ENCODE results near the gene PANK1. TPM values are rescaled to one million over a fixed set of nuclear protein-coding genes. Genes with fewer than 3 reads are reported as not detected.

Gene PANK1
- total RNA-seq, 1 donor from 2014 or later = 38.0 TPM

- no peak overlapping the region for H2AFZ ChIP-seq (replicated peaks)
- DNase-seq (ENCODE audit: low spot score) = no peak
- H3K9ac ChIP-seq = no peak overlapping the region
- H3F3A ChIP-seq (ENCODE audit: low read depth) = no peaks in the 10 kb centered on the region
- H3K27me3 ChIP-seq = no peaks in the 10 kb centered on the region
- TF ChIP-seq EZH2phosphoT487 (IDR thresholded peaks at IDR 0.05) = no peak
- TF ChIP-seq, protein P1, sequence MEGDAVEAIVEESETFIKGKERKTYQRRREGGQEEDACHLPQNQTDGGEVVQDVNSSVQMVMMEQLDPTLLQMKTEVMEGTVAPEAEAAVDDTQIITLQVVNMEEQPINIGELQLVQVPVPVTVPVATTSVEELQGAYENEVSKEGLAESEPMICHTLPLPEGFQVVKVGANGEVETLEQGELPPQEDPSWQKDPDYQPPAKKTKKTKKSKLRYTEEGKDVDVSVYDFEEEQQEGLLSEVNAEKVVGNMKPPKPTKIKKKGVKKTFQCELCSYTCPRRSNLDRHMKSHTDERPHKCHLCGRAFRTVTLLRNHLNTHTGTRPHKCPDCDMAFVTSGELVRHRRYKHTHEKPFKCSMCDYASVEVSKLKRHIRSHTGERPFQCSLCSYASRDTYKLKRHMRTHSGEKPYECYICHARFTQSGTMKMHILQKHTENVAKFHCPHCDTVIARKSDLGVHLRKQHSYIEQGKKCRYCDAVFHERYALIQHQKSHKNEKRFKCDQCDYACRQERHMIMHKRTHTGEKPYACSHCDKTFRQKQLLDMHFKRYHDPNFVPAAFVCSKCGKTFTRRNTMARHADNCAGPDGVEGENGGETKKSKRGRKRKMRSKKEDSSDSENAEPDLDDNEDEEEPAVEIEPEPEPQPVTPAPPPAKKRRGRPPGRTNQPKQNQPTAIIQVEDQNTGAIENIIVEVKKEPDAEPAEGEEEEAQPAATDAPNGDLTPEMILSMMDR (IDR thresholded peaks at IDR 0.05) = no peak
- TF ChIP-seq EZH2 (IDR thresholded peaks at IDR 0.05) = no peak
- H3K27ac Mint-ChIP-seq = no peak overlapping the region
- H3K4me3 Mint-ChIP-seq = no peak overlapping the region
- H4K20me1 ChIP-seq (ENCODE audit: low read depth) = no peaks in the 10 kb centered on the region
- no peak overlapping the region for H3K27ac ChIP-seq
- no peak overlapping the region for H3K4me3 ChIP-seq
- no peaks in the 10 kb centered on the region for H3K36me3 ChIP-seq
- H3K4me1 Mint-ChIP-seq = no peaks in the 10 kb centered on the region
- H3K36me3 Mint-ChIP-seq = peaks cover 5% of the 10 kb centered on the region
- no peak overlapping the region for H3K4me2 ChIP-seq
- H3K4me1 ChIP-seq = no peaks in the 10 kb centered on the region
- no peaks in the 10 kb centered on the region for H3K9me3 Mint-ChIP-seq
- peaks cover 2% of the 10 kb centered on the region for H3K27me3 Mint-ChIP-seq (ENCODE audit: insufficient read depth, low read depth)
- H3K79me2 ChIP-seq (ENCODE audit: low read depth) = no peaks in the 10 kb centered on the region
- no peaks in the 10 kb centered on the region for H3K9me3 ChIP-seq (ENCODE audit: low read depth)
Measured at GRCh38 chr10:89652806-89653370, 7.8 kb upstream of the PANK1 start.

DNA sequence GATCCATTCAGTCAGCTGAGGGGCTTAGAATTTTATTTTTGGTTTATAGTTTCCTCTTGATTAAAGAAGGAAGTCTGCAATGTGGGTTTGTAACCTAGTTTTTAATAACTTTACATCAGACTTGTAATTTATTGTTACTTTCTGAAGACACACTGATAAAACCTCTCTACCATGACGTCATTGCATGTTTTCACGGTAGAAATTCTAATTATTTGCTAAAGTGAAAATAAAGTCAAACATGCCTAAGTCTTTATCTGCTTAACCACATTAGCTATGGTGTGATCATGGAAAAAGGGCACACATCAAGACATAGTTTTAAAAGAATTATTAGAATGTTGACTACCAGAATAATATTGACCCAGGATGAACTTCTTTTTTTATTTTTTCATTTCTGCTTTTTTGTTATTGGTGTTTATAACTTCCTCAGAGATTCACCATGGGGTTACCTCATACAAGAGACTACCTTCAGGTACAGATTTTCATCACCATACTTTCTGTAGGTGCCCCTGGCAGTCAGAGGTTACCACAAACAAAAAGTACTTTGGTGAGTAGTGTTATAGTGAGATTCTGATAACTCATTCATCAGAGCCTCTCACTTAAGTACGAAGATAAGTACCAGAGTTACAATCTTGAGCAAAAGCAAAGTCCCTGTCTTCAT is 7.0 kb upstream of the PANK1 start:
- Mint-ChIP-seq H3K27me3 (ENCODE audit: insufficient read depth, low read depth) (peaks cover 2% of the 10 kb centered on the region), H3K36me3 (peaks cover 5% of the 10 kb centered on the region), H3K9me3 (no peaks in the 10 kb centered on the region), H3K4me3 (no peak overlapping the region), H3K4me1 (peaks cover 6% of the 10 kb centered on the region), H3K27ac (no peak overlapping the region)
- H3F3A ChIP-seq (ENCODE audit: low read depth) = no peaks in the 10 kb centered on the region
- TF ChIP-seq, protein P1 (IDR thresholded peaks at IDR 0.05) = no peak
- TF ChIP-seq EZH2 (IDR thresholded peaks at IDR 0.05) = no peak
- no peak for TF ChIP-seq EZH2phosphoT487 (IDR thresholded peaks at IDR 0.05)
- H3K4me3 ChIP-seq = no peak overlapping the region
- H3K27me3 ChIP-seq = no peaks in the 10 kb centered on the region
- no peak overlapping the region for H2AFZ ChIP-seq (replicated peaks)
- no peaks in the 10 kb centered on the region for H3K9me3 ChIP-seq (ENCODE audit: low read depth)
- DNase-seq (ENCODE audit: low spot score) = no peak
- no peak overlapping the region for H3K4me2 ChIP-seq
- H3K27ac ChIP-seq = no peak overlapping the region
- no peaks in the 10 kb centered on the region for H3K79me2 ChIP-seq (ENCODE audit: low read depth)
- no peaks in the 10 kb centered on the region for H3K36me3 ChIP-seq
- no peaks in the 10 kb centered on the region for H4K20me1 ChIP-seq (ENCODE audit: low read depth)
- H3K4me1 ChIP-seq = no peaks in the 10 kb centered on the region
- no peak overlapping the region for H3K9ac ChIP-seq

DNA sequence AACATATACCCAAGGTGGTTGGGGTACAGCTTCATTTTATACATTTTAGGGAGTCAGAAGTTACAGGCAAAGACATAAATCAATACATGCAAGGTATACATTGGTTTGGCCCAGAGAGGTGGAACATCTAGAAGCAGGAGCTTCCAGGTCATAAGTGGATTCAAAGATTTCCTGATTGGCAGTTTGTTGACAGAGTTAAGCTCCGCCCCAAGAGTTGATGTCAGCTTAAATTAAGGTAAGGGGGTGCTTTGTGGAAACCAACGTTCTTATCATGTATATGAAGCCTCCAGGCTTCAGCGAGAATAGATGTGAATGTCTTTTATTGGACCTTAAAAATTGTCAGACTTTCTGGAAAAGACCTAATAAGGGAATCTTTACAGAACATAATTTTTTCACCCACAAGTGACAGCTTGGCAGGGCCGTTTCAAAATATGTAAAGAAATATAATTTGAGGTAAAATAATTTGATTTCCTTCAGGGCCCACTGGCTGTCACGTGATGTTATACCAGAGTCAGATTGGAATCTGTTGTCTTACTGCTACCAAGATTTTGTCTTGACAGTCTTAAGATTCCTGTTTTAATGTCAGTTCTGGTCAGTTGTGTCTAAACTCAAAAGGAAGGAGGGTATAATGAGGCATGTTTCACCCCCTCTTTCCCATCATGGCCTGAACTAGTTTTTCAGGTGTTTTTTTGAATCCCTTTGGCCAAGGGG is 6.3 kb upstream of the PANK1 start:
- Mint-ChIP-seq H3K27ac (no peak overlapping the region), H3K9me3 (no peaks in the 10 kb centered on the region), H3K27me3 (ENCODE audit: insufficient read depth, low read depth) (peaks cover 2% of the 10 kb centered on the region), H3K4me3 (no peak overlapping the region), H3K36me3 (peaks cover 5% of the 10 kb centered on the region), H3K4me1 (peaks cover 11% of the 10 kb centered on the region)
- no peak for DNase-seq (ENCODE audit: low spot score)
- H2AFZ ChIP-seq (replicated peaks) = no peak overlapping the region
- H3K36me3 ChIP-seq = no peaks in the 10 kb centered on the region
- TF ChIP-seq EZH2 (IDR thresholded peaks at IDR 0.05) = no peak
- TF ChIP-seq EZH2phosphoT487 (IDR thresholded peaks at IDR 0.05) = no peak
- TF ChIP-seq, protein P1 (IDR thresholded peaks at IDR 0.05) = no peak
- H3K4me2 ChIP-seq = no peak overlapping the region
- H3K4me3 ChIP-seq = no peak overlapping the region
- no peaks in the 10 kb centered on the region for H3K27me3 ChIP-seq
- no peaks in the 10 kb centered on the region for H3K9me3 ChIP-seq (ENCODE audit: low read depth)
- H3K9ac ChIP-seq = no peak overlapping the region
- H3K4me1 ChIP-seq = peaks cover 5% of the 10 kb centered on the region
- no peak overlapping the region for H3K27ac ChIP-seq
- H3K79me2 ChIP-seq (ENCODE audit: low read depth) = no peaks in the 10 kb centered on the region
- H3F3A ChIP-seq (ENCODE audit: low read depth) = no peaks in the 10 kb centered on the region
- H4K20me1 ChIP-seq (ENCODE audit: low read depth) = no peaks in the 10 kb centered on the region
